ENCODE measurements around the gene TMEM108. TPM values are rescaled to one million over a fixed set of nuclear protein-coding genes. Genes with fewer than 3 reads are reported as not detected.

Gene TMEM108
- total RNA-seq, 1 experiment from 2014 or later, result not detected

DNA sequence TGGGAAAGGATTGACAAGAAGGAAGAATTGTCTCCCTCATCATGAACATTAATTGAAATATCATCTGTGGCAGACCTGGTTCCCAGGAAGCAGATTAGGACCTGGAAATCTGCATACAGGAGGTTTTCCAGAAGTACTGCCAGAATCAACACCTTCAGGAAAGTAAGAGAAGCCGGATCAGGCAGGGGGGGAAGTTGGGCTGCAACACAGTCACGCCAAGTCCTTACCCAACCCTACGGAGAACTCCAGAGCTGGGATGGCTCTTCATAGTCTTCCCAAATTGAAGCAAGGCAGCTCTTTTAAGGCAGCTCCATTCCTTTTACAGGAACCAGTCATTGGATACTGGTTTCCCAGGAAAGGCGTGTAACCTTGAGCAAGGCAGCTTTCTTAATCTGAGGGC lies 326.5 kb downstream of the TMEM108 start:
- no TSS peak for BruUV-seq (replicated peaks)
- CTCF ChIA-PET, result no interaction called here
- ATAC-seq (no peak), DNase-seq (ENCODE audit: low read depth, low spot score) (no peak)
- Histone ChIP-seq H3K27ac (ENCODE audit: low read depth, low read length) (no peak overlapping the region), H3K27me3 (ENCODE audit: insufficient read depth, low read length) (peaks cover 90% of the 10 kb centered on the region), H3K9me3 (ENCODE audit: control insufficient read depth in 1 of 2, insufficient read depth in 1 of 2, low read depth in 1 of 2, low read length in 2 of 2) (no peaks in the 10 kb centered on the region), H3K4me2 (ENCODE audit: low read length) (no peak overlapping the region), H2AFZ (ENCODE audit: low read depth, low read length, poor library complexity, severe bottlenecking) (no peak overlapping the region), H3K9ac (ENCODE audit: low read length) (no peak overlapping the region), H3K4me3 (replicated peaks in 1 of 2; ENCODE audit: low read depth in 1 of 2, low read length in 2 of 2) (no peak overlapping the region), H4K20me1 (ENCODE audit: insufficient read depth) (no peaks in the 10 kb centered on the region), H3K79me2 (ENCODE audit: insufficient read depth, low read length) (no peaks in the 10 kb centered on the region), H3K9me2 (ENCODE audit: insufficient read depth) (no peaks in the 10 kb centered on the region), H3K36me3 (ENCODE audit: control insufficient read depth in 1 of 2, insufficient read depth in 2 of 2, low read length in 2 of 2) (no peaks in the 10 kb centered on the region), H3K4me1 (ENCODE audit: control insufficient read depth in 1 of 2, insufficient read depth in 2 of 2, low read length in 2 of 2) (no peaks in the 10 kb centered on the region)
- intact Hi-C loops (cut with micrococcal nuclease), result no loop called here
- TF ChIP-seq ELF1 (IDR thresholded peaks at IDR 0.05; ENCODE audit: borderline replicate concordance, low read depth) (no peak), EZH2phosphoT487 (IDR thresholded peaks at IDR 0.05; ENCODE audit: borderline replicate concordance) (no peak), CEBPB (IDR thresholded peaks at IDR 0.05; ENCODE audit: low read depth) (no peak), POLR2A (IDR thresholded peaks at IDR 0.05; ENCODE audit: borderline replicate concordance, extremely low read depth, insufficient read depth, insufficient read length) (no peak), EGR1 (IDR thresholded peaks at IDR 0.05; ENCODE audit: low read depth) (no peak)
- TF ChIP-seq, protein P1, sequence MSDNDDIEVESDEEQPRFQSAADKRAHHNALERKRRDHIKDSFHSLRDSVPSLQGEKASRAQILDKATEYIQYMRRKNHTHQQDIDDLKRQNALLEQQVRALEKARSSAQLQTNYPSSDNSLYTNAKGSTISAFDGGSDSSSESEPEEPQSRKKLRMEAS (IDR thresholded peaks at IDR 0.05), result no peak
- RAD21 ChIA-PET (ENCODE audit: low non-redundant PET in 1 of 2, low total read pairs in 2 of 2, uncharacterized antibody in 2 of 2, unreplicated experiment in 2 of 2), result no interaction called here
- POLR2A ChIA-PET, result no interaction called here

DNA sequence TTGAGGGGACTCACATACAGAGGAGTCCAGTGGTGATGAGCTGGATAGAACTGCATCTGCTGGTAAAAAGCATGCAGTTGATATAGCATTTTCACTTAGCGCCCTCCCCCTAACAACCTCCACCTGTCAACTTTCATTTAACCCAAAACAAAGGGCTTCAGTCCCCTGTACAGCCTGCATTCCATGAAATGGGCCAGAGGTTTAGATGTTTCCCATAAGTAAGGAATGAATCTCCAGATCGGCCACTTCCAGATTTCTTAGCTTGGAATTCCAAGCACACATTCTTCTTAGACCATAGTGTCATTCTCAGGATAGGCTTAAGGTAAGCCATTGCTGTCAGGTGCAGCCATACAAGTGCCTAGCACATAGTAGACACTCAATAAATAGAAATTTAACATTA lies 328.7 kb downstream of the TMEM108 start:
- Histone ChIP-seq H3K9me2 (ENCODE audit: insufficient read depth) (no peaks in the 10 kb centered on the region), H3K4me3 (replicated peaks in 1 of 2; ENCODE audit: low read depth in 1 of 2, low read length in 2 of 2) (no peak overlapping the region), H3K9ac (ENCODE audit: low read length) (no peak overlapping the region), H3K9me3 (ENCODE audit: control insufficient read depth in 1 of 2, insufficient read depth in 1 of 2, low read depth in 1 of 2, low read length in 2 of 2) (no peaks in the 10 kb centered on the region), H3K27me3 (ENCODE audit: insufficient read depth, low read length) (peaks cover 89% of the 10 kb centered on the region), H3K79me2 (ENCODE audit: insufficient read depth, low read length) (no peaks in the 10 kb centered on the region), H3K36me3 (ENCODE audit: control insufficient read depth in 1 of 2, insufficient read depth in 2 of 2, low read length in 2 of 2) (no peaks in the 10 kb centered on the region), H2AFZ (ENCODE audit: low read depth, low read length, poor library complexity, severe bottlenecking) (no peak overlapping the region), H3K4me2 (ENCODE audit: low read length) (no peak overlapping the region), H4K20me1 (ENCODE audit: insufficient read depth) (no peaks in the 10 kb centered on the region), H3K27ac (ENCODE audit: low read depth, low read length) (no peak overlapping the region), H3K4me1 (ENCODE audit: control insufficient read depth in 1 of 2, insufficient read depth in 2 of 2, low read length in 2 of 2) (no peaks in the 10 kb centered on the region)
- no peak for DNase-seq (ENCODE audit: low read depth, low spot score)
- intact Hi-C loops (cut with micrococcal nuclease), result no loop called here
- ATAC-seq, result no peak
- TF ChIP-seq EZH2 (IDR thresholded peaks at IDR 0.05) (no peak), JUND (IDR thresholded peaks at IDR 0.05) (no peak), ELF1 (IDR thresholded peaks at IDR 0.05; ENCODE audit: borderline replicate concordance, low read depth) (no peak)
- ChIA-PET POLR2A (no interaction called here), RAD21 (ENCODE audit: low non-redundant PET in 1 of 2, low total read pairs in 2 of 2, uncharacterized antibody in 2 of 2, unreplicated experiment in 2 of 2) (no interaction called here), CTCF (no interaction called here)
- no TSS peak for BruUV-seq (replicated peaks)
